Measurements from ENCODE around the gene PLA1A. TPM values are rescaled to one million over a fixed set of nuclear protein-coding genes. Genes with fewer than 3 reads are reported as not detected.

Gene PLA1A
- polyA plus RNA-seq, 3 donors, result 7.4 to 9.0 (median 8.5) TPM

GRCh38 chr3:119604878-119605277 is 7.2 kb downstream of the PLA1A start:
- no peak for DNase-seq (ENCODE audit: low read depth in 3 of 3, low spot score in 2 of 3)

- no peak for DNase-seq (ENCODE audit: low read depth in 3 of 3, low spot score in 2 of 3)
Measured at GRCh38 chr3:119608405-119609000, 10.8 kb downstream of the PLA1A start.

- DNase-seq (ENCODE audit: low read depth in 3 of 3, low spot score in 2 of 3), result no peak
Measured at GRCh38 chr3:119609301-119609700, 11.6 kb downstream of the PLA1A start.

- no peak for DNase-seq (ENCODE audit: low read depth in 3 of 3, low spot score in 2 of 3)
Measured at GRCh38 chr3:119611664-119612063, 14.0 kb downstream of the PLA1A start.

- no peak for DNase-seq (ENCODE audit: low read depth in 3 of 3, low spot score in 2 of 3)
Measured at GRCh38 chr3:119613201-119613600, 15.5 kb downstream of the PLA1A start.

- DNase-seq (ENCODE audit: low read depth in 3 of 3, low spot score in 2 of 3), result no peak
Measured at GRCh38 chr3:119613872-119614271, 16.2 kb downstream of the PLA1A start.

- DNase-seq (ENCODE audit: low read depth in 3 of 3, low spot score in 2 of 3), result no peak
Measured at GRCh38 chr3:119616056-119616455, 18.4 kb downstream of the PLA1A start.

- no peak for DNase-seq (ENCODE audit: low read depth in 3 of 3, low spot score in 2 of 3)
Measured at GRCh38 chr3:119619094-119619493, 21.4 kb downstream of the PLA1A start.

- DNase-seq (ENCODE audit: low read depth in 3 of 3, low spot score in 2 of 3), result no peak
Measured at GRCh38 chr3:119620899-119621298, 23.2 kb downstream of the PLA1A start.

GRCh38 chr3:119624002-119624720 is 26.5 kb downstream of the PLA1A start:
- DNase-seq (ENCODE audit: low read depth in 3 of 3, low spot score in 2 of 3), result no peak

GRCh38 chr3:119625451-119626153 is 27.9 kb downstream of the PLA1A start:
- no peak for DNase-seq (ENCODE audit: low read depth in 3 of 3, low spot score in 2 of 3)

- DNase-seq (ENCODE audit: low read depth in 3 of 3, low spot score in 2 of 3), result no peak
Measured at GRCh38 chr3:119626196-119626595, 28.5 kb downstream of the PLA1A start.

- no peak for DNase-seq (ENCODE audit: low read depth in 3 of 3, low spot score in 2 of 3)
Measured at GRCh38 chr3:119627461-119627860, 29.8 kb downstream of the PLA1A start.

- no peak for DNase-seq (ENCODE audit: low read depth in 3 of 3, low spot score in 2 of 3)
Measured at GRCh38 chr3:119628390-119628789, 30.7 kb downstream of the PLA1A start.

- DNase-seq (ENCODE audit: low read depth in 3 of 3, low spot score in 2 of 3), result no peak
Measured at GRCh38 chr3:119628816-119629445, 31.2 kb downstream of the PLA1A start.

- DNase-seq (ENCODE audit: low read depth in 3 of 3, low spot score in 2 of 3), result no peak
Measured at GRCh38 chr3:119630128-119630879, 32.6 kb downstream of the PLA1A start.

- DNase-seq (ENCODE audit: low read depth in 3 of 3, low spot score in 2 of 3), result no peak
Measured at GRCh38 chr3:119630880-119631329, 33.2 kb downstream of the PLA1A start.

GRCh38 chr3:119631516-119631915 is 33.8 kb downstream of the PLA1A start:
- no peak for DNase-seq (ENCODE audit: low read depth in 3 of 3, low spot score in 2 of 3)

- DNase-seq (ENCODE audit: low read depth in 3 of 3, low spot score in 2 of 3), result no peak
Measured at GRCh38 chr3:119632216-119632615, 34.5 kb downstream of the PLA1A start.

- DNase-seq (ENCODE audit: low read depth in 3 of 3, low spot score in 2 of 3), result no peak
Measured at GRCh38 chr3:119632829-119633228, 35.1 kb downstream of the PLA1A start.

- DNase-seq (ENCODE audit: low read depth in 3 of 3, low spot score in 2 of 3), result no peak
Measured at GRCh38 chr3:119635719-119636118, 38.0 kb downstream of the PLA1A start.

Data from right renal cortex interstitium (tissue), 3 donors.